22Rv1 (cell line): ENCODE results near the gene VWA8.

ENCODE experiments used
- CTCF ChIP-seq: fragments of 450-650 bp; IDR thresholded peaks from 2 replicates; pipeline ENCODE4 v1.5.1; 2017; ENCODE audit warnings: mild to moderate bottlenecking
- ZFX ChIP-seq: fragments of 450-650 bp; IDR thresholded peaks from 2 replicates; pipeline ENCODE4 v1.6.1; 2017; ENCODE audit warnings: antibody characterized with exemption, borderline replicate concordance

GRCh38 chr13:41557719-41558118, 403.2 kb downstream of the VWA8 start:
- TF ChIP-seq CTCF (no peak), ZFX (no peak)
